ACC112 (cell line): ENCODE data around the gene KRTAP5-6.

Experiments
- H2AFZ ChIP-seq: fragments of 200-600 bp; sonication (generic); one replicate; pipeline ENCODE4 v1.6.0; 2017; ENCODE audit warnings: antibody characterized with exemption, low read length; ENCODE audit not compliant: unreplicated experiment
- H3K27ac ChIP-seq: fragments of 200-600 bp; sonication (generic); 2 replicates; pipeline ENCODE4 v1.5.1; 2014; ENCODE audit warnings: low read depth, mild to moderate bottlenecking, antibody characterized with exemption, low read length, moderate library complexity
- H3K27me3 ChIP-seq: fragments of 200-600 bp; sonication (generic); 2 replicates; pipeline ENCODE4 v1.6.1; 2014; ENCODE audit warnings: mild to moderate bottlenecking, antibody characterized with exemption, low read length, moderate library complexity, mixed read lengths; ENCODE audit not compliant: insufficient read depth
- H3K36me3 ChIP-seq: fragments of 200-600 bp; sonication (generic); 2 replicates; pipeline ENCODE4 v1.6.1; 2016; ENCODE audit warnings: mild to moderate bottlenecking, antibody characterized with exemption, low read length, moderate library complexity, mixed read lengths; ENCODE audit not compliant: insufficient read depth
- H3K4me1 ChIP-seq: fragments of 200-600 bp; sonication (generic); one replicate; pipeline ENCODE4 v1.6.1; 2016; ENCODE audit warnings: low read length, mixed read lengths; ENCODE audit not compliant: insufficient read depth, unreplicated experiment, control insufficient read depth
- H3K4me3 ChIP-seq: fragments of 200-600 bp; sonication (generic); 2 replicates; pipeline ENCODE4 v1.5.1; 2014; ENCODE audit warnings: mild to moderate bottlenecking, low read depth, low read length
- H3K79me2 ChIP-seq: fragments of 200-600 bp; sonication (generic); one replicate; pipeline ENCODE4 v1.6.0; 2016; ENCODE audit warnings: low read length; ENCODE audit not compliant: control insufficient read depth, unreplicated experiment, insufficient read depth

Gene KRTAP5-6

DNA sequence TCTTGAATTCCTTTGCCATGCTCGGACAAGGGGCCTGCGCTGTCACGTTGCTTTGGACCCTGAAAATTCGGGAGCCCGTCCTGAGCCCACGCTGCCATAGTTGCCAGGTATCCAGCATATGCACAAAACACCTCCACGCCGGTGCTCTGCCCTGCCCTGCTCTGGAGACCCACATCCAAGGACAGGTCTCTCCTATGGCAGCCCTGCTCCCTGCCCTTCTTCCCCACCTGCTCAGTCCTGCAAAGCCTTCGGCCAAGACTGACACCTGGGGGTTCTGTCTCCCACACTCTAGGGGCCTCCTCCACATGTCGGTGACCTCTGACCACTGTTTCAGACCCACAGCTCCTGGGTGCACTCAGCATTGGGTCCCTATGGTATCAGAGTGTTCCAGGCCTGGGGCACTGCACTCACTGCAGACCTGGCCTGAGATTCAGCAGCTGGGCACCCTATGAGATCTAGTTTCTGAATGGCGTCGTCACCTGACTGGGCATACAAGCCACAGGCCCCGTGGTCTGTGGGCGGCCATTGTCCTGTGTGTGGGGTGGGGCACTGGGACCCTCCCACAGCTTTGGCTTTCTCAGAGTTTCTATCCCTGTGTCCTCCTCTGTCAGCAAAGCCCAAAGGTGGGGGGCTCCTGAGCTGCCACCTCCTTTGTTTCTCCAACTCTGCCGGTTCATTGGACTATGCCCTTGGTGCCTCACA is 2.0 kb upstream of the KRTAP5-6 start:
- no peaks in the 10 kb centered on the region for H3K36me3 ChIP-seq
- H3K4me1 ChIP-seq: peaks cover 5% of the 10 kb centered on the region
- no peak overlapping the region for H3K27ac ChIP-seq
- H3K27me3 ChIP-seq: peaks cover 6% of the 10 kb centered on the region; the same call in 1 of the 2 replicates
- H3K4me3 ChIP-seq: no peak overlapping the region
- no peaks in the 10 kb centered on the region for H3K79me2 ChIP-seq
- no peak overlapping the region for H2AFZ ChIP-seq

DNA sequence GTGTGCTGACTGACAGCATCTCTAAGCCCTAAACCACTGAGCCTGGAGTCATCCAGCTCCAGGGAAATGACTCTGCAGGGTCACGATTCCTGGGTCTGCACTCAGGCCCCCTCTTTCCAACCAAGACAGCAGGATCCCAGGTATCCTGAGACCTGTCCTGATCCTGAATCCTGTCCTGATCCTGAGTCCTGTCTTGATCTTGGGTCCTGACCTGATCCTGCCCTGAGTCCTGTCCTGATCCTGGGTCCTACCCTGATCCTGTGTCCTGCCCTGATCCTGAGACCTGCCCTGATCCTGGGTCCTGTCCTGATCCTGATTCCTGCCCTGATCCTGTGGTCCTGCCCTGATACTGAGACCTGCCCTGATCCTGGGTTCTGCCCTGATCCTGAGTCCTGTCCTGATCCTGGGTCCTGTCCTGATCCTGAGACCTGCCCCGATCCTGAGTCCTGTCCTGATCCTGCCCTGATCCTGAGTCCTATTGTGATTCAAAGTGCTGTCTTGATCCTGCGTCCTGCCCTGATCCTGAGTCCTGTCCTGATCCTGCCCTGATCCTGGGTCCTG is 1.4 kb upstream of the KRTAP5-6 start:
- Histone ChIP-seq H3K79me2 (no peaks in the 10 kb centered on the region), H3K4me1 (peaks cover 5% of the 10 kb centered on the region), H3K4me3 (no peak overlapping the region), H3K27ac (no peak overlapping the region), H3K27me3 (peaks cover 7% of the 10 kb centered on the region), H3K36me3 (no peaks in the 10 kb centered on the region), H2AFZ (no peak overlapping the region)

- Histone ChIP-seq H3K27me3 (peaks cover 20% of the 10 kb centered on the region; the same call in 1 of the 2 replicates), H3K36me3 (no peaks in the 10 kb centered on the region), H3K27ac (no peak overlapping the region), H2AFZ (no peak overlapping the region), H3K4me1 (no peaks in the 10 kb centered on the region), H3K4me3 (no peak overlapping the region), H3K79me2 (no peaks in the 10 kb centered on the region)
Measured at GRCh38 chr11:1699771-1700170, 2.8 kb downstream of the KRTAP5-6 start.

DNA sequence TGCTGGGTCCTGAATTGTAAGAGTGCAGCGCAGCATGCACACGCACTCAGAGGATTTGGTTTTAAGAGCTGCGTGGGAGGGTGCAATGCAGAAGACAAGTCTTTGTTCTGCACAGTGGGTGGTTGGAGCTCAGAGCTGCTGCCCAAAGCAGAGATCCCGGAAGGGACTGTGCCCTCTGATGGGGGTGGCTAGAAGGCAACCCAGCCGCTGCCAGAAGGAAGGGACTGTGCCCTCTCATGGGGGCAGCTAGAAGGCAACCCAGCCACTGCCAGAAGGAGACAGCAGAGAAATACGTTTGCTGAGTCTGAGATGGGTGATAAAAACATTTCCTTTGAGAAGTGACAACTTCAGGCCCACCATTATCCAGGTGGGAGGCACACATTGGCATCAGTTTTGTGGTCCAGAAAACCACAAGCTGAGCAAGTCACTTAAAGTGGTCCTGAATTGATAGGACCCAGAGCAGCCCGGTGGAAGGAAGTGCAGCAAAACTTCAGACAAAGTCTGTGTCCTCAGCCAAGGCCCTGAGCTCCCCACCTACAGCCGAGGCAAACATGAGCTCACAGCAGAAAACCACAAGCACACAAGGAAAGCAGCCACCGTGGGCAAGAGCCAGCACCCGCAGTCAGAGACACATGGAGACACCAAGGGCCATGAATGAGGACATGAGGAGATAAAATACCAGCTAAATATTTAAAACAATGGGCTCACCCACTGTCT is 4.3 kb downstream of the KRTAP5-6 start:
- H3K4me3 ChIP-seq: no peak overlapping the region
- H3K79me2 ChIP-seq: no peaks in the 10 kb centered on the region
- no peaks in the 10 kb centered on the region for H3K36me3 ChIP-seq
- H3K27ac ChIP-seq: no peak overlapping the region
- H3K27me3 ChIP-seq: peaks cover 23% of the 10 kb centered on the region; the same call in 1 of the 2 replicates
- H3K4me1 ChIP-seq: no peaks in the 10 kb centered on the region
- no peak overlapping the region for H2AFZ ChIP-seq

GRCh38 chr11:1702506-1702905 is 5.5 kb downstream of the KRTAP5-6 start:
- Histone ChIP-seq H3K36me3 (no peaks in the 10 kb centered on the region), H3K79me2 (no peaks in the 10 kb centered on the region), H3K27me3 (peaks cover 32% of the 10 kb centered on the region; the same call in 1 of the 2 replicates), H3K27ac (no peak overlapping the region), H3K4me3 (no peak overlapping the region), H3K4me1 (no peaks in the 10 kb centered on the region), H2AFZ (no peak overlapping the region)

DNA sequence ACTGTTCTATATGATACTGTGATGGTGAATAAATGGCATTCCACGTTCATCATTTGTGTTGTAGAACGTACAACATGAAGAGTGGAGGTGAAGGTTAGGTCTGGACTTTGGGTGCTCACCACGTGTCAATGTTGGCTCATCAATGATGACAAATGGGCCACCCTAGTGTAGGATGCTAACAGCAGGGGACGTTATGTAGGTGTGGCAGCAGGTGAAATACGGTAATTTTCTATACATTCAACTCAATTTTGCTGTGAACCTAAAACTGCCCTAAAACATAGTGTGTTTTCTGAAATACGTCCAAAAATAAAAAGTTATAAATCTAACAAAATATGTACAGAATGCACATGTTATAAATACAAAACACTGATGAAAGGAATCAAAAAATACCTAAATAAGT is 6.2 kb downstream of the KRTAP5-6 start:
- no peaks in the 10 kb centered on the region for H3K79me2 ChIP-seq
- no peak overlapping the region for H2AFZ ChIP-seq
- no peak overlapping the region for H3K27ac ChIP-seq
- no peaks in the 10 kb centered on the region for H3K36me3 ChIP-seq
- H3K27me3 ChIP-seq: peaks cover 33% of the 10 kb centered on the region; the same call in 1 of the 2 replicates
- no peaks in the 10 kb centered on the region for H3K4me1 ChIP-seq
- H3K4me3 ChIP-seq: no peak overlapping the region

DNA sequence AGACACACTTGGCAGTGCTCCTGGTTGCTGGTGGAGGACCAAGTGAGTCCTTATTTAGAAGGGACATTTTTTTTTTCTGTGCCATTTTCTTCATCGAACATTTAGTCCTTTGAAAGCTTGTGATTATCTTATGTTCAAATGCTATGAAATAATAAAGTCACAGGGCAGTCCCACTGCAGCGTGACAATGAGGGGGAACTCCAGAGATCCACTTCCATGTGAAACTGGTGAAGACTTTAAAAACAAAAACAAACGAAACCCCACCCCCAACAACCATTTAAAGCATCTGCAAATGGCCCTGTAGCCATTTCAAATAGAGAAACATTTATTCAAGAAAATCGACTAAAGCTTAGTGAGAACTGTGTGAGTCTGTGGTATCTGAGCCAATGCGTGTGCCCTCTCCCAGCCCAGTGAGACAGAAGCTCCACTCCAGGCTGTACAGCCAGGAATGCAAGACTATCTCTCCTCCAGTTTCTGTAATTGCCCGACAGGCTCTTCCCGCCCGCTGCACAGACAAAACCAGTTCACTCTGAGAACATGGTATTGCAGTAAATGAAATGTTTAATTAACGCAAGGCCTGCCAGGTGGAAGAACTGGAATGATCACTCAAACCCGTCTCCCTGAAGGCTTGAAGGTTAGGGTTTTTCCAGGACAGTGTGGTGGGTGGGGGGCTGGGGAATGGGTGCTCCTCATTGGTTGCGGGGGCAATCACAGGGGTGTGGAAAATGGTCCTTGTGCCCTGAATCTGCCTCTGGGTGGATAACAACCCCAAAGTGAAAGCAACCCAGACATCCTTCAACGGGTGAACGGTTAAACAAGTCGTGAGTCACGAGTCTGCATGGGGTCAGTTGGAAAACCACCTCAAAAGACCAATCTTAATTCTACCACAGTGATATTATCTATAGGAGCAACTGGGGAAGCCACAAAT is 8.4 kb downstream of the KRTAP5-6 start:
- no peaks in the 10 kb centered on the region for H3K36me3 ChIP-seq
- H3K79me2 ChIP-seq: no peaks in the 10 kb centered on the region
- no peak overlapping the region for H3K4me3 ChIP-seq
- peaks cover 46% of the 10 kb centered on the region; the same call in 1 of the 2 replicates for H3K27me3 ChIP-seq
- no peak overlapping the region for H3K27ac ChIP-seq
- no peaks in the 10 kb centered on the region for H3K4me1 ChIP-seq
- no peak overlapping the region for H2AFZ ChIP-seq

- Histone ChIP-seq H3K27ac (no peak overlapping the region), H2AFZ (no peak overlapping the region), H3K4me3 (no peak overlapping the region), H3K79me2 (no peaks in the 10 kb centered on the region), H3K4me1 (no peaks in the 10 kb centered on the region), H3K36me3 (no peaks in the 10 kb centered on the region), H3K27me3 (peaks cover 48% of the 10 kb centered on the region)
Measured at GRCh38 chr11:1706634-1707400, 9.8 kb downstream of the KRTAP5-6 start.

GRCh38 chr11:1707751-1708150 is 10.8 kb downstream of the KRTAP5-6 start:
- Histone ChIP-seq H3K27me3 (peaks cover 48% of the 10 kb centered on the region), H3K4me1 (no peaks in the 10 kb centered on the region), H3K27ac (no peak overlapping the region), H2AFZ (no peak overlapping the region), H3K36me3 (no peaks in the 10 kb centered on the region), H3K4me3 (no peak overlapping the region), H3K79me2 (no peaks in the 10 kb centered on the region)

DNA sequence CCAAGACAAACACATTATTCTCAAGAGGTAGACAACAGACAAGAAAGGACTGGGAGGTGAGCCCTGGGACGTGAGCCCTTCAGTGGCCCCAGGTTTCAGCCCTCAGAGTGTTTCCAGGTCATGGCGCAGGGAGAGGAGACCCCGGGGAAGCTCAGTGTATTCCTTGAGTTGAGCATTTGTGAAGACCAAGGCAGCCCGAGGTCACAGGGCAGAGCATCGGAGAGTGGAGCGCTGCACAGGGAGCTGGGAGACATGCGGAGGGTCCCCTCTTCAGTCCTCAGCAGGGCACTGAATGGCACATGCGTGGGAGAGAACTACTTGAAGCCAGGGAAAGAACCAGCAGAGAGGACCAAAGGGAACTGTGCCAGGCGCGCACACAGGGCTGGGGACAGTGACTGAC is 11.7 kb downstream of the KRTAP5-6 start:
- Histone ChIP-seq H3K27me3 (peaks cover 44% of the 10 kb centered on the region), H3K4me3 (no peak overlapping the region), H3K36me3 (no peaks in the 10 kb centered on the region), H3K27ac (no peak overlapping the region), H3K4me1 (no peaks in the 10 kb centered on the region), H2AFZ (no peak overlapping the region), H3K79me2 (no peaks in the 10 kb centered on the region)
